ENCODE measurements around the gene TADA2A.
A peak's percentile ranks its signal among the peaks of the same experiment; 100 is the strongest.

TADA2A gene

DNA sequence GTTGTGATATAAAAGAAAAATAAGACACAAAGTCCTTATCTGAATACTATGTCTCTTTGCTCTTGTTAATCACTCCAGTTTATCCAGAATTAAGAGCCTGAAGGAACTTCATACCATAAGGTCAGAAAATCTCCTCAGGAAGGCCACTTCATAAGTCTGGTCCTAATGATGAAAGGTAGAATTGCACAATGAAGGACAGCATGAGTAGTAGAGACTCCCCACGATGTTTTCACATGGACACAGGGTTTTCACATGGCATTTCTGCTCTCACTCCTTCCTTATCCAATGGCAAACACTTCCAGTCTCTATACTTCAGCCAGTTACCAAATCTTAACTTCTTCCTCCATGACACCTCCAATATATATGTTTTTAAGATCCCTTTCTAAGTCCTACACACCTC, 41.1 kb upstream of the TADA2A start:
- TF ChIP-seq CTCF (IDR thresholded peaks at IDR 0.05; ENCODE audit: insufficient read depth, missing control alignments), result no peak
- DNase-seq (ENCODE audit: insufficient read length, low spot score), result no peak
- FAIRE-seq, result no peak

GRCh38 chr17:37368577-37368976, 38.1 kb upstream of the TADA2A start:
- FAIRE-seq, result no peak
- TF ChIP-seq CTCF (IDR thresholded peaks at IDR 0.05; ENCODE audit: insufficient read depth, missing control alignments), result no peak

GRCh38 chr17:37373530-37374159, 33.0 kb upstream of the TADA2A start:
- DNase-seq (ENCODE audit: insufficient read length, low spot score), result peak; percentile 66
- FAIRE-seq, result no peak
- peak; percentile 100 for TF ChIP-seq CTCF (IDR thresholded peaks at IDR 0.05; ENCODE audit: insufficient read depth, missing control alignments)

More at GRCh38 chr17:37368577-37368976, 38.1 kb upstream of the TADA2A start:
- DNase-seq (ENCODE audit: insufficient read length, low spot score), result no peak

DNA sequence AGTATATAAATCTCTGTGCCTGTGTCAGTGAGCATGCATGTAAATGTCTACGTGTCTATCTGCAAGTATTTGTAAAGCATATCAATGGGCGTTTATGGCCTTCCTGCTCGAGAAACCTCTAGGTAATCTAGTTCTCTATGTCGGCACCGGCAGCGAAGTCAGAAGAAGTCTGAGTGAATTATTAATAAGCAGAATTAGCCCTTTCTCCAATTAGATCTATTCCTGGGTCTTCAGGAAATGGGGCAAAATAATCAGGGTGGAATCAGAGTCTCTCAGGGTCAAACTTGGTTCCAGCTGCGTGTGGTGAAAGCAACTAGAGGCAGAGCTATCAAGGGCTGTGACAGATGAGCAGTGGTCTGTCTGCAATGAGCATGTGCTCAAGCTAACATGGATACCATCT, 31.0 kb upstream of the TADA2A start, which contains the start of gene C17orf78:
TSS of gene C17orf78 (plus strand) at position 280 of the 400 bp plus-strand sequence. CDS start at position 388, 108 bp downstream.
- DNase-seq (ENCODE audit: insufficient read length, low spot score) (no peak), FAIRE-seq (no peak)
- TF ChIP-seq CTCF (IDR thresholded peaks at IDR 0.05; ENCODE audit: insufficient read depth, missing control alignments), result no peak

- no peak for TF ChIP-seq CTCF (IDR thresholded peaks at IDR 0.05; ENCODE audit: insufficient read depth, missing control alignments)
- DNase-seq (ENCODE audit: insufficient read length, low spot score), result no peak
- no peak for FAIRE-seq
Measured at GRCh38 chr17:37382056-37382455, 24.6 kb upstream of the TADA2A start.

DNA sequence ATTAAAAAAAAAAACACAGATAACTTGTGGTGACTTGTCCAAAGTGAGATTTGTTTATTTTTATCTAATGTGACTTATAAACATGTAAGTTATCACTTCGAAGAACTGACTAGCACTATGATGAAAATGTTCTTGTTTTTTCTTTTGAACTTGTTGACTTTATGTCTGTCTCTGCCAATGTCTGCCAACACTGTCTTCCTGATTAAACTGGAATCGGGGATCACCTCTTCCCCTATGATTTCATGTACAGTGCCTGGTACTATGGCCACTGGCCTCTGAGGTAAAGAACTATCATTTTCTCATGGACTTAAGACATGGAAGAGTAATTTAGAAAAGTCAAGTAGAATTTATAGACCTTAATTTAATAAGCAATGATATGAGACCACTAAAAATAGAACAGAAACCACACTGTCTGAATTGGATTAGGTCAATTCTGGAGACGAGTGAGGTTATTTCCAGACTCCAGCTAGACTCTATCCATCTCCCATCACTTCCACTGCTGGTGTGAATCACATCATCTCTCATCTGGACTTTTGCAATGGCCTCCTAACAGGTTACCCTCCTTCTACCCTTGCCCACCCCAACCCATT, 22.0 kb upstream of the TADA2A start:
- no peak for TF ChIP-seq CTCF (IDR thresholded peaks at IDR 0.05; ENCODE audit: insufficient read depth, missing control alignments)
- FAIRE-seq (no peak), DNase-seq (ENCODE audit: insufficient read length, low spot score) (no peak)

DNA sequence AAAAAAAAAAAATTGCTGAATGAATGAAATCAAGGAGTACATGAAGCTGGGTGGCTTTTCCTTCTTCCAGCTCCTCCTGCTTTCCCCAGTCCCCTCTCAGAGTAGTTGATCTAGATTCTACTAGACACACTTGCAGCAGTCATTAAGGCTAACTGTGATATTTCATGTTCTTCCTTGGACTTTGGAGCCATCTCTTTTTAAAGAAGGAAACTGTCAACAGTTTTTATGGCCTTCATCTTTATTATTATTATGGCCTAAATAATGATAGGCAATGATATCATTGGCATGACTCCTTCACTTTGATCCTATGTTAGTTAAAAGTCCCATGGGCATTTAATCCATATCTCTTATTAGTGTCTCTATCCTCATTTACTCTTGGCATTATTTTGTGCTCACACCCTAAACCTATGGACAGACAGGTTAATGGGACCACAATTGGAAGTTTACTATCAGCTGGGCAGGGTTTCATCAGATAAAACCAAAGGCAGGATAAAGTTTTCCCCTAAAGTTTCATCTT, 21.2 kb upstream of the TADA2A start:
- no peak for TF ChIP-seq CTCF (IDR thresholded peaks at IDR 0.05; ENCODE audit: insufficient read depth, missing control alignments)
- FAIRE-seq (no peak), DNase-seq (ENCODE audit: insufficient read length, low spot score) (no peak)
